ENCODE data around the gene ADAMTS7. TPM values are rescaled to one million over a fixed set of nuclear protein-coding genes. Genes with fewer than 3 reads are reported as not detected.
"Not testable (repeated sequence)": the region's sequence is repeated elsewhere in the genome, so short reads cannot be mapped to it uniquely, and the experiment has no call there.

The ADAMTS7 gene
- total RNA-seq, 1 donor from 2014 or later, result 8.6 TPM

- DNase-seq (ENCODE audit: low spot score in 2 of 2) (no peak), FAIRE-seq (no peak)
Measured at GRCh38 chr15:78757636-78757905, 53.7 kb downstream of the ADAMTS7 start.

DNA sequence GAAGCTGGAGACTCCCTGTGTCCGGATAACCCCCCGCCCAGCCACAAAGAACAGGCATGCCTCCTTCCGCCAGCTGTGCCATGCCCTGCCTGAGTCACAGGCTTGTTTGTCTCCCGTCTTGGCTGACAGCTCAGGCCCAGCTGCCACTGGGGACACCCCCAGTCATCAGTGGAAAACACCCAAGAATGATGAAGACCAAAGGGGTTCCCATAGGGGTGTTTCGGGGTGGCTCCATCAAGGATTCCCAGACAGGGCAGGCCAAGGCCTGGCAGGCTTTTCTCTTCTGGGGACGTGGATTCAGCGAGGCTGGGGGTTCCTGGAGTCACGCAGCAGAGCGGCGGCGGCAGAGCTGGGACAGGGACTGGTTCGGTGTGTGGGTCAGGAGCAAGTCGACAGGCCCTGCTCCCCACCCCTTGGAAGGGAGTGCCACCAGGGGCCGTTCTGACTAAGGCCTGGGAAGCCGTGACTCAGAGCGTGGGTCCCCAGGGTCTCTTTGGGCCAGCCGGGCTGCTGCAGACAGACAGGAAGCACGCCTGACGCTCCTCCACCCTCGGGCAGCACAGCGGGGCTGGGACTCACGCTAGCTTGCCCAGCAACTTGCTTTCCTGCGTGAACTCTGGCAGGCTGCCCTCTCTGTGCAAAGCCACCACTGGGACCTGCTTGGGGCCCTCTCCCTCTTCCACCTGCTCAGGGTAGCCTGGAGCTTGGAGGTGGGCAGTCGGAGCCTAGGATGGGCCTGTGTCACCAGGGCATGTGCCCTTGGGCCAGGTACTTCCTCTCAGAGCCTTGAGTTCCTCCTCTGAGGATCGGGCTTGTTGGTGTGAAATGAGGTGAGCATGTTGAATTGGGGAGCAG is 54.3 kb downstream of the ADAMTS7 start:
- DNase-seq (ENCODE audit: low spot score in 2 of 2), result peak; percentile 55 to 64
- FAIRE-seq, result not testable (repeated sequence)

DNA sequence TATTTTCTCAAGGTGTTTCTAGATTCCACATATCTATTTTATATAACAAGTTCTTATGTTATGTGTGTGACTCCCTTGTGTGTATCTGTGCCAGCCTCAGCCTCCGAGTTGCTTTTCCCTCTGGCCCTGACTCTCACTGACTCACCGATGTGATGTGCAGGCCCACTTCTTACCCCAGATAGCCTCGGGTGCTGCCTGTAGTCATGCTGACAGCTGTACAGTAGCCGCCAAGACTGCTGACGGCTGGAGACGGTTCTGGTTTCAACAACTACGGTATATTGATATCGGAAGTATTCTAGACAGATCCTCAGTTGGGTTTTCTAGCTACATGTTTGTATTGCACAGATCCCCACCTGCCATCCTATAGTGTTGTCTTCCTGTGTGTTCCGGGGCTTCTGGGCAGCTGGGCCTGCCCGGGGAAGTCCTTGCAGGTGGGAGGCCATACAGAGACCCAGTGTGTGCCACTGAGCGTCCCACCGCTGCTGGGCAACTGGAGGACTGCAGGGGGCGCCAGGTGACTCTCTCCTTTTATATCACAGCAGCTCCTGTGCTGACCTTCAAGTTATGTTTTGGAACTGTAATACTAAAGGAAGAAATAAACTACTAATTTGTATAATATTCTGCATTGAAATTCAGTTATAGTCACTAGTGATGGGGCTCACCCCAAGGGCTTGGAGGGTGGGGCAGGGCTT is 55.2 kb downstream of the ADAMTS7 start:
- not testable (repeated sequence) for DNase-seq (ENCODE audit: low spot score in 2 of 2); FAIRE-seq

- not testable (repeated sequence) for FAIRE-seq; DNase-seq (ENCODE audit: low spot score in 2 of 2)
Measured at GRCh38 chr15:78754637-78755280, 56.5 kb downstream of the ADAMTS7 start.

GRCh38 chr15:78753751-78754535 is 57.3 kb downstream of the ADAMTS7 start:
- not testable (repeated sequence) for DNase-seq (ENCODE audit: low spot score in 2 of 2); FAIRE-seq

GRCh38 chr15:78753359-78753659 is 58.0 kb downstream of the ADAMTS7 start:
- FAIRE-seq; DNase-seq (ENCODE audit: low spot score in 2 of 2): not testable (repeated sequence)

DNA sequence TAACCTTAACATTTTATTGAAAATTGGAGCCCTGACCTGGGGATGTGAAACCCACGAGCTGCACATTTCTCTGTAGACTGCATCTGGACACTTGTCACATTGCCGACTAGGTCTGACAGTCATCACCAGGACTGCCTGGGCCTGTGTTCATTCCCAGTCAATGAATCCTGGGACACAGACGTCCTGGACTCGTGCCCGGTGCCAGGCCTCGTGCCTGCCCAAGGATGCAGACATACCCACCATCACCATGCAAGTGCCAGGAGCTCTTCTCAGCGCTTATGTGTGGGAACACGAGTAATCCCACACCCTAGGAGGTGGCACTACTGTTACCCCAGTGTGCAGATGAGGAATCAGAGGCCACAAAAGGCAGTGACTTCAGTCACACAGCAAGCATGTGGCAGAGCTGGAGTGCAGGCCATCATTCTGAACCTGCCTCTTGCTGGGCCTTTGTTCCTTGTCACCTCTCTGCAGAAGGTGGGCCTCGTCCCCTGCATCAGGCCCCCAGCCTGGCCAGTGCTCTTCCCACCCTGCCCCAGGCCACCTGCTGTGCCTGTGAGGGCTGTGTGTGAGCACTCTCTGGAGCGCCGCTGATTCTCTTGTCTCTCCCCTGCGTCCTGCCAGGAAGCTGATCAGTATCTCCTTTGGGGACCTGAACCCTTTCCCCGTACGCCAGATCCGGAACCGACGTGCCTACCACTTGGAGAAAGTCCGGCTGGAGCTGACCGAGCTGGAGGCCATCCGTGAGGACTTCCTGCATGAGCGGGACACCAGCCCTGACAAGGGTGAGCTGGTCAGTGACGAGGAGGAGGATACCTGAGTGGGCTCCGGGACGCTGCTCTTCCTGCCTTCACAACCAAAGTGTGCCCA is 58.5 kb downstream of the ADAMTS7 start:
- DNase-seq (ENCODE audit: low spot score in 2 of 2), result no peak
- FAIRE-seq, result no peak

- FAIRE-seq (no peak), DNase-seq (ENCODE audit: low spot score in 2 of 2) (no peak)
Measured at GRCh38 chr15:78751602-78751979, 59.7 kb downstream of the ADAMTS7 start.

GRCh38 chr15:78750974-78751601 is 60.2 kb downstream of the ADAMTS7 start:
- DNase-seq (ENCODE audit: low spot score in 2 of 2), result peak; percentile 75 to 91
- FAIRE-seq, result peak; percentile 8

GRCh38 chr15:78750566-78750965 is 60.7 kb downstream of the ADAMTS7 start:
- DNase-seq (ENCODE audit: low spot score in 2 of 2) (no peak), FAIRE-seq (no peak)

- DNase-seq (ENCODE audit: low spot score in 2 of 2) (no peak), FAIRE-seq (no peak)
Measured at GRCh38 chr15:78749831-78750230, 61.4 kb downstream of the ADAMTS7 start.

DNA sequence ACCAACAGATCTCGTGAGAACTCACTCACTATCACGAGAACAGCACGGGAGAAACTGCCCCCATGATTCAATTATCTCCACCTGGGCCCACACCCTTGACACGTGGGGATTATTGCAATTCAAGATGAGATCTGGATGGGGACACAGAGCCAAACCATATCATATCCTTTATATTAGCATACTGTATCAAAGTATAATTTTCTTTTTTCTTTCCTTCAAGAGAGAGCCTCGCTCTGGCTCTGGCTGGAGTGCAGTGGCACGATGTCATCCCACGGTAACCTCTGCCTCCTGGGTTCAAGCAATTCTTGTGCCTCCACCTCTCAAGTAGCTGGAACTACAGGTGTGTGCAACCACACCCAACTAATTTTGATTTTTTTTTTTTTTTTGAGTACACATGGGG is 63.4 kb downstream of the ADAMTS7 start:
- FAIRE-seq; DNase-seq (ENCODE audit: low spot score in 2 of 2): not testable (repeated sequence)

DNA sequence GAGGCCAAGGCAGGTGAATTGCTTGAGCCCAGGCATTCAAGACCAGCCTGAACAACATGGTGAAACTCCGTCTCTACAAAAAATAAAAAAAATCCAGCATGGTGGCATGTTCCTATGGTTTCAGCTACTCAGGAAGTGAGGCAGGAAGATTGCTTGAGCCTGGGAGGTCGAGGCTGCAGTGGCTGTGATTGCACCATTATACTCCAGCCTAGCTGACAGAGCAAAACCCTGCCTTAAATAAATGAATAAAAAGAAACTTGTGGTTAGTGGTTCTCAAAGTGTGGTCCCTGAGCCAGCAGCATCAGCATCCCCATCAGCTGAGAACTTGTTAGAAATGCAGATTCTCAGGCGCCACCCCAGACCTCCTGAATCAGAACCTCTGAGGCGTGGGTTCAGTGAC is 69.6 kb downstream of the ADAMTS7 start:
- FAIRE-seq; DNase-seq (ENCODE audit: low spot score in 2 of 2): not testable (repeated sequence)

GRCh38 chr15:78740904-78741274 is 70.4 kb downstream of the ADAMTS7 start:
- no peak for FAIRE-seq
- DNase-seq (ENCODE audit: low spot score in 2 of 2), result no peak

GRCh38 chr15:78739996-78740903 is 71.0 kb downstream of the ADAMTS7 start:
- DNase-seq (ENCODE audit: low spot score in 2 of 2), result no peak
- FAIRE-seq, result no peak

DNA sequence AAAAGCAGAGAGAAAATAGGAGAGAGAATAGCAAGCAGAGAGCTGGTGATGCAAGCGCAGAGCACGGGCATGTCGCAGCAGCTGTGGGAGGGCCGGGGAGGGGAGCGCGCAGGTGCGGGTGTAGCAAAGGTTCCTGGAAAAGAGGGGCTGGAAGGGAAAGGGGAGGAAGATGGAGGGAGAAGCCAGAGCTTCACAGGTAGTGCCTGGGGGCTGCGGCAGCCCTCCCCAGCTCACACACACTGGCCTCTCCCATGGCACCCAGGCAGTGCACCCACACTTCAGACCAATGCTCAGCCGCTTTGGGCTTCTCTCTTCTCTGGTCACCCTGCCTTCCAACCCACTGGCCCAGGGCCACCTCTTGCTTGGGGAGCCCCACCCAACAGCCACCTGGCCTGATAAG is 72.1 kb downstream of the ADAMTS7 start:
- FAIRE-seq (no peak), DNase-seq (ENCODE audit: low spot score in 2 of 2) (no peak)

DNA sequence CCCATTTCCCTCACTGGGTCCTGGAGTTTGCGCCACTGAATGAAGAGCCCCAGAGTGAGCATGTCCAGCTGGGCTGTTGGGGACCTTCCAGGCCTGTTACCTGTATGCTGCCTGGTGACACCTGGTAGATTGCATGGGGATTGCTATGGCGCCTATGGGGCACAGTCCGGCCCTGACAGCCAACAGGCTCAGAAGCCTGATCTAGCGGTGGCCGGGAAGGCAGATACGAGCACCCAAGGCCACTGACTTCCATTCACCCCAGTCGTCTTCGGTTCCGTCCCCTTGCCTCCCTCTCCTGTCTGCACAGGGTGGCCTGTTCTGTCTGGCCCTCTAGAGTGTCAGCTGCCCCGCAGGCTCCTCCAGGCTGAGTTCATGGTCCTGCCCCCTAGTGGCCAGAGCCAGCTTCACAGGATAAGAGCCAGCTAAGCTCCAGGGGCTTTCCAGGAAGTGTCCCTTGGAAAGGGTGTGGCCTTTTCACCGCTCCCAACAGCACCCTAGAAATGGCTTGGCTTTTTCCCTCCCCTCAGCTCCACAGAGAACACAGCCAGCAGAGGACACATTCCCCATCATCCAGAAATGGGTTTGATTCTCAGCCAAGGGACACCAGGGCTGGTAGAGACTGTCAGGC is 73.2 kb downstream of the ADAMTS7 start:
- not testable (repeated sequence) for DNase-seq (ENCODE audit: low spot score in 2 of 2)

More for the DNA sequence above, 73.2 kb downstream of the ADAMTS7 start:
- not testable (repeated sequence) for FAIRE-seq
